HG02852 (cell line): ENCODE data around the gene PLEKHG7.

Experiments used
- ATAC-seq: cut with Tn5 transposase; IDR thresholded peaks from one replicate; pipeline ENCODE4 v1.9.1; 2021; ENCODE audit warnings: mild to moderate bottlenecking, moderate library complexity; ENCODE audit not compliant: unreplicated experiment

PLEKHG7 gene

DNA sequence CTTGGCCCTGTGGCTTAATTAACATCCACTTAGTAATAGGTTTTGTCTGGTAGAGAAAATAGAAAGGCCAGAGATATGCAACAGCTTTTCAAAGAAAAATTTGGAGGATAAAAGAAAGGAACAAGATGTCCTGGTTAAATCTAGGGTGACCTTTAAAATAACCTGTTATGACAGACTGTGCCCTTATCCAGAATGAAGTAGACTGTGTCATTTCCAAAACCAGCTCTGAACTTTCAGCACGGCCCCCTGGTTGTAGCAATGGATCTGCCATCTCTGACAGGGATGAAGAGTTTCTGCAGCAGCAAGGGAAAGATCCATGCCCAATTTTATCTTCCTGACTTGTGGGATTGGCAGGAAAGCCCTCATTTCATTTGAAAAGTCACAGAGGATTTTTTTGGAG is 5.1 kb downstream of the PLEKHG7 start:
- no peak for ATAC-seq

DNA sequence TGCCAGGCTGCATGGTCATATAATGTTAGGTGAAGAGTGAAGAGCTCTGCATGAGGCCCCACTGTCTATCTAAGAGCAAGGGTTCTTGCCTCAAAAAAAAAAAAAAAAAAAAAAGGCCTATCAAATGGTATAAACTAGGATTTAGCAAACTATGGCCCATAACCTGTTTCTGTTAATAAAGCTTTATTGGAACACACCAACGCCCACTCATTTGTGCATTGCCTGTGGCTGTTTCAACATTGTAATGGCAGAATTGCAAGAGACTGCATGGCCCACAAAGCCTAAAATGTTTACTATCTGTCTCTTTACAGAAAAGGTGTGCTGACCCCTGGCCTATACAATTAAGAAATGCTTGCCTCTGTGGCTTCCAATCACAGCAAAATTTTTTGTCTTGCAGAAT is 12.8 kb downstream of the PLEKHG7 start:
- no peak for ATAC-seq

DNA sequence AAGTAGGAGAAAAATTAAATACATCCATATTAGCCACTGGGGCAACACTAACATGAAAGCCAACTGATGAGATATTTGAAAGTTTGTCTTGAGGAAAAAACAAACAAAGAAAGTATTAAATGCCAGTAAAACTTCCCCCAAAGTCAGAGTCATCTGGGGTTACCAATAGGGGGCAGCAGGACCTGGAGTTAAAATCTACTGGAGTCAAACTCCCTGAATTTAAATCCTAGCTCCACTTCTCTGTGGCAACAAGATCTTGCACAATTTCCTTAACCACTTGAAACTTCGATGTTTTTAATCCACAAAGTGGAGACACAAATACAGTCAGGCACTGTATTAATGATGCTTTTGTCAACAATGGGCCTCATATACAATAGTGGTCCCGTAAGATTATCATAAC is 14.4 kb downstream of the PLEKHG7 start:
- ATAC-seq: no peak

DNA sequence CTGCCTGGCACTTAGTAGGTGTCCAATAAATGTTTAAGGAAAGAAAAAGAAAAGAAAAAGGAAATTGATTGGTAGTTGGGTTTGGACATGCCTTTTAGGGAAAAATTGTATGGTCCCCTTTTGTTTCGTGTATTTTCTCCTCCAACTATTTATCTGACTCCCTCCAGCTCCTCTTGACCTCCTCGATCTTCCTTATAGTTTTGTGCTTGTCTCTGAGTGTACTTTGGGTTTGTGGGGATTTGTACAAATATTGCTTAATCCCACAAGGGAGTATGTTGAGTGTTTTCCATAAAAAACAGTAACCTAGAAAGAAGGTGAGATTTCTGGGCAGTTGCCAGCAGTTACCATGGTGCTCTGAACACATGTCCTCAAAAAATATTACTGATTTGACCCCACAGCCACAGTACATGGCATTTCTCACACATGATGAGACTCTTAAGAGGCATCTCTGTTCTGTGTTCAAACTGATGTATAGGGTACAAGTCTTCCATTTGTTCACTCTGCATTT is 15.7 kb downstream of the PLEKHG7 start:
- ATAC-seq: no peak

DNA sequence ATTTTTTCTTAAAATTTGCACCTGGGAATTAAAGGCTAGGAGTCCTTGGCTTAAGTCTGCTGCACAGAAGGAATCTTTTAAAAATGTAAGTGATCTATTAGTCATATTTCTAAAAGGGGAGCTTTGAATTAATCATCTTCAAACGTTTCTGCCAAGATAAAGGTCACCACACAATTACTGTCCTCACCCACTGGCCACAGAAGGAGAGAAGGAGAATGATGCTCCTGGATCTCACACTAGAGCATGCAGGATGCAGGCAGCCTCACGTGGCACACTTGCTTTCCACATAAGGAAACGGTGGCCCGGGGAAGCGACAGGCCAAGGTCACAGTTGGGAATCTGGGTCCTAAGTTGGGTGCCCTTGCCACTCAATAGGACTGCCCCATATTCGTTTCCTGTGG is 16.9 kb downstream of the PLEKHG7 start:
- ATAC-seq: no peak

DNA sequence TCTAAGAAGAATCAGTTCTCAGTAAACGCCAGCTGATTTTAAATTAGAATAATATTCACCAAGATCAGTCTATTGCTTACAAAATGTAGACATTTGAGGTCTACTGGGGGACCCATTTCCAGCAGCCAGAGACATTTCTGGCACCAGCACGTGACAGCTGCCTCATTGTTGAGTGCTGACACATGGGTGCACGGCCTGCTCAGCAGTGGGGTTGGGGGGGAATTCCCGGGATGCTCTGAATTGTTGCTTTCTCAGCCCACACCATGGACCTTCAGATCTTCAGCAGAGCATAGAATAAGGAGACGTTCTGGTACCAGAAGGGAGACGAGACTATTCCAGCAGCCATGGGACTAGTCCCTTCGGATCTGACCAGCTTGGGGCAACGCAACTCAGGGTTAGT is 18.3 kb downstream of the PLEKHG7 start:
- no peak for ATAC-seq

DNA sequence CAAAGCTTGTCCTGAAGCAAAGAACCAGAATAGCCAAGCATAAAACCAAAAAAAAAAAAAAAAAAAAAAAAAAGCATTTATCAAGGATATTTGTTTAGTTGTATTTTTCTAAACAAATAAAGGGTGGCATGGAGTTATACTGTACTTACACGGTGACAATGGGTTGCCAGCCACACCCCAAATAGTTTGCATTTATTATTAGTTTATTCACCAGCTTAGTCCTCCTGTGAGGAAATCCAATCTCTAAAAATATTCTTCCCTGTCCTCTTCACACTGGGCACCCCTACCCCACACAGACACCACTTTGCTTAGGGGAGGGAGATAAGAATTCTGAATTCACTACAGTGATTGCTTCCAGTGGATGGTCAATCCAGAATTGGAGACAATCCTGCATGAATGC is 18.9 kb downstream of the PLEKHG7 start:
- ATAC-seq: no peak

DNA sequence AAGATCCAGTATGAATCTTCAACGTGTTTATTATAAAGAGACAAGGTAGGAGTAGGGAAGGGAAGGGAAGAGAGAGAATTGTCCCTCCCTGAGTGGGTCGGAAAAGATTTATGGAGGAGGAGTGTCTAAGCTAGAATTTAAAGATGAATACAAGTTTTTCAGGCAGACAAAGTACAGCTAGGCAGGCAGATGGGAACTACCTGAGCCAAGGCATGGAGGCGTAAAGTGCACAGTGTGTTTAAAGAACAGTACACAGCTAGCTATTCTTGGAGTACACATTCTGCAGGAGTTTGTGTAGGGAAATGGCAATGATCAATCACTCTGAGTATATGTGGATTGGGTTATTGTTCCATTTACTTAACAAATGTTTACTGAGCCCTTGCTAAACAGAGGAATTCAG is 20.1 kb downstream of the PLEKHG7 start:
- ATAC-seq: no peak

DNA sequence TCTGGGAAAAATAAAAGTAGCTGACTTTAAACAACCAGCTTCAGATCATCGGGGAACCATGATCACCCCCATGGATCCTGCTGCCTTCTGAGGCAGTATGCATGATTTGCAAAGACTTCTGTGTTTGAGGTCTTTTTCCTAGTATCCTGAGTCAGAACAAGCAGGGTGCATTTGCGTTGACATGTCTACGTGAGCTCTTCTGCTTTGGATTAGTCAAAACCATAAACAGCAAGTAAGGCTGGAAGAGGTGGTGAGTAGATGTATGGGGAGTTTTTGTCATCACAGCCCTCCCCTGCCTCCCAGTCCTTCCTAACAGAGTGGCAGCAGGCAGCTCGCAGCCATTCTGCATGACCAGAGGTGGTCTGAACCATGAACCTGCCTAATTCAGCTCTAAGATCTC is 24.1 kb downstream of the PLEKHG7 start:
- no peak for ATAC-seq

DNA sequence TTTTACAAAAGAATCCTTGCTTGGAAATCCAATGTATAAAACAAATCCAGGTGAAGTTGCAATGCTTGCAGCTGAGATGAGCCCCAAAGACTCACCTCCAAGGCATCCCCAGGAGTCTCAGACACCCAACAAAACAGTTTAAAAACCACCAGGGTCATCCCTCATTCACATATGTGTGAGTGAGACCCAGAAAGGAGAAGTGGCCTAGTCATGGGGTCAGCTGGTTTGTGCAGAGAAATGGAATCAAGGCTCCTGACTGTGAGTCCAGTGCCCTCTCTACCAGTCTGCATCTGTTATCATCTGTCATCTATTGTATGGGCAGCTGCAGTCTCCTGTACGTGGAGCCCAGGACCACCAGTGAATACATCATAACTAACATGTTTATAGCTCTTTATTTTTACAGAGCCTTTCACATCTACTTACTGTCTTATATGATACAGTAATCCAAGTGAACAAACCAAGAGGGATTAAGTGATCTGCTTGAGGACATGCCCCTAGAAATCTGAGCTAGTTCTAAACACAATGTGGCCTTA is 27.1 kb downstream of the PLEKHG7 start:
- ATAC-seq: no peak

DNA sequence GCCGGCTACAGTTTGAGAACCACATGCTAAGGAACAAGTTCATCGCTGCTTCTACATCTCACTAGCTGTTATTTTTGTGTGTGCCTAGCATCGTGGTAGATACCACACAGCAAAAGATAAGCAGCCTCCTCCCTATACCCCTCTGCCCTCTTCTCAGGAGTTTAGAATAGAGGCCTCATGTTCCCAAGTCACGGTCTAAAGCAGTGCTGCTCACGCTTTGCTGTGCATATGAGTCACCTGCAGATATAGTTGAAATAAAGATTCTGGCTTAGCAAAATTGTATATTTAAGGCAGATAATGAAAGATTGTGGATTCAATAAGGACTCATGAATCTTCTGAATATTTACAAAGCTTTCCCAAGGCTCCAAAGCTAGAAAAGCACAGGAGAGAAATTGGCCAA is 28.0 kb downstream of the PLEKHG7 start:
- ATAC-seq: no peak

DNA sequence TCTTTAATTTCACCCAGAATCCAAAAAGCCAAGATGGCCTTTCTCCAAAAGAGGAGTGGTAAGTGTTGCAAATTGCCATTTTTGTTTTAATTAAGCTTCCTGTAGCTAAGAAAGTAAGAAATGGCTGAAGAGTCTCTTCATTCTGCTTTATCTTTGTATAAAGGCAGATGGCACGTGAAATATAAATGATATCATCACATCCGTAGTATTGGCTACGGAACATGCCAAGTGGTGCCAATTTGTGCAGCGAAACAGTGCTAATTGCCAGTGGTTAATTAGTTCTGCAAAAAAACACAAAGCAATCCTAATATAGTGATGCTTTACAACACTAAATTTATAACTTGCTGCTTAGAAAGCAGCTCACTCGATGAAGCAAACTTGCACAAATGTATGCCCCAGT is 29.4 kb downstream of the PLEKHG7 start:
- ATAC-seq: no peak

DNA sequence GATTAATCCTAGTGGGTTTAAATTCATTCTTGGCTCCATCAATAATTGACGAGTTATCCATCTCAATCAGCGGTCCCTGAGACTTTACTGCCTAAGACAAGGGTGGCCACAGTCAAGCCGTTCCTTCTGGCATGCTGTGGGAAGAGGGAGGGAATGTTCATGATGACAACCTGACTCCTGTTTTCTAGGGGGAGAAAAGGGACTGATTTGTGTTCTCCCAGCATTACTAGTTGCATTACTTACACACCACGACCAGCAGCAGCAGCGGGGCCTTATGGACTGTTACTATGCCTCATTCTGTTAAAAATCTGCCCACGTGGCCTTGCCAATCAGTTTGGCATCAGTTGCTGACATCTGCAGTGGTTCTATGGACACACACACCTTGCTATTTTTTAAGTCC is 29.9 kb downstream of the PLEKHG7 start:
- ATAC-seq: no peak

DNA sequence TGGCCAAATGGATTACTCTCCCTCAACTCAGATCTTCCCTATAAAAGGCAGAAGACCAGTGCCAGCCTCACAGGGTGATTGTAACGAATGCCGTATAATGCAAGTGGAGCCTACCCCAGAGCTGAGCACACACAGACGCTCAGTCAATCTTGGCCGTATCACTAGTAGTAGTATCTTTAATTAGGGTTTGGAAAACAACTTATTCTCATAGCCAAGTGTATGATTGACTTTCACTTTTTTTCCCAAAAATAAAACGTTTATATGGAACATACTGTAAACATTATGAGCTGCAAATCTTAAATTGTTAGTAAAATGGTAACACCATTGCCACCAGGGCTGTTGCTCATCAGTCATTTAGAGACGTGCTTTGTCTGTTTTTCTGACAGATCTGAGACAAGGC is 30.4 kb downstream of the PLEKHG7 start:
- ATAC-seq: no peak

DNA sequence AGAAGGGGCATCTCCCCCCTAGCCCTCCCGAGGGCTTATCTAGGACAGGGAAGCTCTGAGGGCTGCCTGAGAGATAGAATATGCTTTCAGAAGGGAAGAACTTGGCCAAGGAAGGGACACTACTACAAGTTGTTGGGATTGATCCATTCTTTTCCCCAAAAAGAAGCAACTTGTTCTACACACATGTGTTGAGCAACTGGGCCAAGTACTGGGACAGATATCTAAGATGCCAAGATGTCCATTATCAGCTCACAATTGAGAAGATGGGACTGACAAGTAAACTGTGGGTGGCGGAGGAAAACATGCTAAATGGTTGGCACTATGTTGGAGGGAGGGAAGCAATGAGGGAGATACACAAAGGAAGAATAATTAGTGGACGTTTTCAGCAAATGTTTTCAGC is 30.9 kb downstream of the PLEKHG7 start:
- no peak for ATAC-seq

DNA sequence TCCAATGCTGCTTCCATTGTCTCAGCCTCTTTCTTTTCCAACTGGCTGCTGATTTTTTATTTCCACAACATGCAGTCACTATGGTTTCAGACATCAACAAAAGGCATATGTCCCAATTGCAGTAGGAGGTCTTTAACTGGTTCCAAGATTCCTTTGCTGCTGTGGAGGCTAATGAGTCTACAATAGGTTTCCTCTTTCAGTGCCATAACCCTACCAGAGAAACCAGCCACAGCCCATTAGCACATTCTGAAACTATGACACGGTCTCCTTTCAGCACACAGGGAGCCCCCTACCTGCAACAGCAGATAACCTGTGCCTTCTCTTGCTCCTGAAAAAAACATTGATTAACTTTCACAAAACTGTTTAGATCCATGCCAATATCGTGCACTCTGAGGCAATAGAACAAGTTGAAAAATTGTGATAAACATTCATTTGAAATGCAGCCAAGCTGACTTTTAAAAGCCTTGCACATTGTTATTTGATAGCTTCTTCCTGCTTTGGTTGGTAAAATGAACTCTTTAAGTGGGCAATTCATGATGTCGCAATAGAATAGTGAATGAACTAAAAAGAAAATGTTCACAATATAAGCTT is 32.4 kb downstream of the PLEKHG7 start:
- no peak for ATAC-seq

DNA sequence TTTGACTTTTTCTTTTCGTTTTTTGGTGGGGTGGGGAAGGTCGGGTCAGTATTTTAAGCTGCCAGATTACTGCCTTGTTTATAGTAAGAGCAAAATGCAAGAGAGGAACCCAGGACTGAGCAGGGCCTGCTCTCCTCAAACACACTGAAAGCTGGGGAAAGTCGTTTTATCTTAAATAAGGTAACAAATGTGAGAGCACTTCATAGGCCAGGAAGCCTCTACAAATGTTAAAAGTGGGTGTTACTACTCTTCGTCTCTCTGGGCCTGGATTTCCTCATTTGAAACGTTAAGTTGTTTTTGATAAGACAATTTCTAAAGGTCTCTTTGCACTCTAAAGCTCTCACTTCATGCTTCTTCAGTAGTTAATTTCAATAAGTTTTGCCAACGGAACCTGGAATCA is 33.8 kb downstream of the PLEKHG7 start:
- ATAC-seq: no peak

DNA sequence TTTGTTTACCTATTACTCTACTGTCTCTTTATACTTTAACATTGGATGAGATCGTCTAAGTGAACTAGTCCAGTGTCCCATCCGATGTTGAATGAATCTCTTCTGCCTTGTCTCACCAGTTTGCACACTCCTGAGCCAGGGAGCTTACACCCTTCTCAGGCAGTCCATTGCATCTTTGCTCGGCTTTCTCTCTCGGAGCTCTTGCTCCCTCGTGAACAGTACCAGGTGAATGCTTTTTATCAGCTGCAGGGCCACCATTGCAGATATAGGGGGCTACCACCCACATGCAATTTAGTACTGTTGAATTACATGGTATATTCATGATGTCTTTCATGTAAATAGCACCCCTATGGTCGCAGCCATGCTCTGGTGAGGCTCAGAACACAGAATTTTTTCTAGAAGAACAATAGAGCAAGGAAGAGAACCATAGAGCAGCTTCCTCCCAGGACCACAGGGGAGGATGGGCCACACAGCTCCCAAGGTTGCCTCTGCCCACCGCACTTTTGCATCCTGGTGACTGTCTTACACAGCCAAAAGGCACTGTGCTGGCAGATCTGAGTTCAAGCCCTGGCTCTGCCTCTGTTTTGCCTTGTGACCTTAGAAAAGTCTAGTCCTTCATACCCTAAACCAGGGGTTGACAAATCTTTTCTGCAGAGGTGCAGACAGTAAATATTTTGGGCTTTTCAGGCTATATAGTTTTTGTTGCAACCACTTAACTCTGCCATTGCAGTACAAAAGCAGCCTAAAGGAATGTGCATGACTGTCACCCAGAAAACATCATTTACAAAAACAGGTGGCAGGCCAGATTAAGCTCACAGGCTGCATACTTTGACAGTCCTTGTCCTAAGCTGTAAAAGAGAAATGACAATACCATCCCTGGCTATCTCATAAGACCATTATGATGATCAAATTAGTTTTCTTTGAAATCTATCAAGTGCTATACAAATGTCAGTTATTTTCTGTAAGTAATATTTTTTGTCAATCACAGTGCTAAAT is 35.4 kb downstream of the PLEKHG7 start:
- ATAC-seq: no peak

DNA sequence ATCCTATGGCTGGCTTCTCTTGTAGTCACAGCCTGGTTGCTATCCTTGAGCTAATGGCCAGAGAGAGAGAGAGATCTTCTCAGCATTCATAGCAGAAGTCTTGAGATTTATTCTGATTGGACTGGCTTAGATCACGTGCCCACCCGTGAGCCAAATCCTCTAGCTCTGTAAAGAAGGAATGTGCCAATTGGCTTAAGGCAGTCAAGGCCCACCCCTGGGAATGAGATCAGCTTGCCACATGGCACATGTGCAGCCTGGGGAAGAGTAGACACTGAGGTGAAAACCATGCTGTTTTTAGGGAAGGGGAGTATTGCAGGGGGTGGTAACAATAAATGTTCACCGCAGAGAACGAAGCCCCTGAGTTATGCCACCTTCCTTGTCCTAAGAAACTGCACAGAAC is 36.3 kb downstream of the PLEKHG7 start:
- no peak for ATAC-seq

DNA sequence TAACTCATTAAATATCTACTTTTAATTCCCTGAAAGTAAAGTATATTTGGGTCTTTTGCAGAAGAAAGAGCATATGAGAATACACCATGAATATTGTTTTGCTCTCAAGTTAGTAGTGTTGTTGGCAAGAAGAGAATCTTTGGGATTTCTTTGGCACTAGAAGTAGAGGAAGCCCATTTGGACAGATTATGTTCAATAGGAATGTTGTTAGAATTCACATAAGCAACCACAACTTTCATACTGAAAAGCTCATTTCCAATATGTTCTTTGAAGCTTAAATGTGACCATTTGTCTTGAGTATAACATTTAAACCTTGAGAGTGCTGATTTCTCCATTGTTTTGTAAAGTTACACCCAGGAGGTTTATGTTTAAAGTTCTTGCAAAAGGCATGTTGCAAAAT is 37.6 kb downstream of the PLEKHG7 start:
- ATAC-seq: no peak

DNA sequence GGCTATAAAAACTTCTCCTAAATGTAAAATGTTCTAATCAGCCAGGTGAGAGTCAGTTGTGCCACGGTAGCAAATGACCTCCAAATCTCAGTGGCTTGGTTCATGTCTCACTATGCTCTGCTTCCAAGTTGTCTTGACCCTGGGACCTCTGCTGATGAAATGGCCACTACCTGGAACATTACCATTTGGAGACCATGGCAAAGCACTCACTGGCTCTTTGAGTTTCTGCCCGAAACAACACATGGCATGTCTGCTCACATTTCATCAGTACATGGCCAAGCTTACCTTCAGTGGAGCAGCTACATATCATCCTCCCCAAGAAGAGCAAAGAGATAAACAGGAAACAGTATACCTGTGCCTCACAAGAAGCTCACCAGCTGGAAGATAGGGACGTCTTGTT is 40.2 kb downstream of the PLEKHG7 start:
- ATAC-seq: no peak
